Fibroblast of mammary gland (primary cell): Measurements from ENCODE around the gene CORO1C.

ENCODE experiments used
- DNase-seq: peaks from one replicate; pipeline ENCODE4 v3.0.0-alpha.2; 2010; ENCODE audit warnings: low read depth
- H3K4me3 ChIP-seq: 2 replicates; pipeline ENCODE4 v1.5.1; 2011; ENCODE audit warnings: low read depth, mild to moderate bottlenecking, low read length, moderate library complexity; ENCODE audit not compliant: control insufficient read depth
- TF ChIP-seq, protein P1 (sequence below): conservative IDR thresholded peaks from 2 replicates; pipeline ENCODE4 v1.5.1; 2011; ENCODE audit warnings: low read depth, low read length, inconsistent platforms; ENCODE audit not compliant: control insufficient read depth, insufficient read depth

Gene CORO1C

DNA sequence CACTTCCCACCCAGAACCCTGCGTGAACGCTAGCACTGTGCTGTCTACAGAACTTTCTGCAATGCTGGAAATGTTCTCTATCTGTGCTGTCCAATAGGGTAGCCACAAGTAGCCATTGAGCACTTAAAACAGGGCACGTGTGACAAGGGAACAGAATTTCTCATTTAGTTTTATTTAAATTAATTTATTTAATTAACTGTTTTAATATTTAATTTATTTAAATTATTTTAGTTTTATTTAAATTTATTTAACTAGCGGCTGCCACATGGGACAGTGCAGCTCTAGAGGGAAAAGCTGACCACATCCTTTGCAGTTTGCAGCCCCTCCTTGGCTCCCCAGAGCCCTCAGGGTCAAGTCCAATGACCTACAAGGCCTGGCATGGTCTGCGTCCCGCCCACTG is 35.0 kb upstream of the CORO1C start:
- TF ChIP-seq, protein P1, sequence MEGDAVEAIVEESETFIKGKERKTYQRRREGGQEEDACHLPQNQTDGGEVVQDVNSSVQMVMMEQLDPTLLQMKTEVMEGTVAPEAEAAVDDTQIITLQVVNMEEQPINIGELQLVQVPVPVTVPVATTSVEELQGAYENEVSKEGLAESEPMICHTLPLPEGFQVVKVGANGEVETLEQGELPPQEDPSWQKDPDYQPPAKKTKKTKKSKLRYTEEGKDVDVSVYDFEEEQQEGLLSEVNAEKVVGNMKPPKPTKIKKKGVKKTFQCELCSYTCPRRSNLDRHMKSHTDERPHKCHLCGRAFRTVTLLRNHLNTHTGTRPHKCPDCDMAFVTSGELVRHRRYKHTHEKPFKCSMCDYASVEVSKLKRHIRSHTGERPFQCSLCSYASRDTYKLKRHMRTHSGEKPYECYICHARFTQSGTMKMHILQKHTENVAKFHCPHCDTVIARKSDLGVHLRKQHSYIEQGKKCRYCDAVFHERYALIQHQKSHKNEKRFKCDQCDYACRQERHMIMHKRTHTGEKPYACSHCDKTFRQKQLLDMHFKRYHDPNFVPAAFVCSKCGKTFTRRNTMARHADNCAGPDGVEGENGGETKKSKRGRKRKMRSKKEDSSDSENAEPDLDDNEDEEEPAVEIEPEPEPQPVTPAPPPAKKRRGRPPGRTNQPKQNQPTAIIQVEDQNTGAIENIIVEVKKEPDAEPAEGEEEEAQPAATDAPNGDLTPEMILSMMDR: no peak
- no peak for DNase-seq
- H3K4me3 ChIP-seq: no peak overlapping the region

DNA sequence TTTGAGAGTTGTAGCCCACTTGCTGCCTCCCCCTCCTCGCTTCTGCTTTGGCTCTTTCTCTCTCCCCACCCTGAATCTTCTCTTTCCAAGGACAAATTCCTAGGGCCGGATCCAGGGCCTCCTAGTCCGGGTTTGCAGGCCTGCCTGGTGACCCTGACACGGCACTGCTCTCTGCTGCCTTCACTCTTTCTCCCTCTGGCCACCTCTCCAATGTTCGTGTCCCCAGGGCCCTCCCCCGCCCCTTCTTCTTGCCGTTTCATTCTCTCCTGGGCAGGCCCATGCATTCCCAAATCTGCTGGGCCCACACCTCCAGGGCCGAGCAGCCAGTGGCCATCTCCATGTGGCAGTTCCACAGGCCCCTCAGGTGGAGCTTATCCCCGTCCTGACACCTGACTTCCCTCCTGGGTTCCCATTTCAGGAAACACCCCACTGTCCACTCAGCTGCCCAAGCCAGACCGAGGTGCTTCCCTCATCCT is 34.0 kb upstream of the CORO1C start:
- no peak for DNase-seq
- TF ChIP-seq, protein P1: no peak
- H3K4me3 ChIP-seq: no peak overlapping the region

DNA sequence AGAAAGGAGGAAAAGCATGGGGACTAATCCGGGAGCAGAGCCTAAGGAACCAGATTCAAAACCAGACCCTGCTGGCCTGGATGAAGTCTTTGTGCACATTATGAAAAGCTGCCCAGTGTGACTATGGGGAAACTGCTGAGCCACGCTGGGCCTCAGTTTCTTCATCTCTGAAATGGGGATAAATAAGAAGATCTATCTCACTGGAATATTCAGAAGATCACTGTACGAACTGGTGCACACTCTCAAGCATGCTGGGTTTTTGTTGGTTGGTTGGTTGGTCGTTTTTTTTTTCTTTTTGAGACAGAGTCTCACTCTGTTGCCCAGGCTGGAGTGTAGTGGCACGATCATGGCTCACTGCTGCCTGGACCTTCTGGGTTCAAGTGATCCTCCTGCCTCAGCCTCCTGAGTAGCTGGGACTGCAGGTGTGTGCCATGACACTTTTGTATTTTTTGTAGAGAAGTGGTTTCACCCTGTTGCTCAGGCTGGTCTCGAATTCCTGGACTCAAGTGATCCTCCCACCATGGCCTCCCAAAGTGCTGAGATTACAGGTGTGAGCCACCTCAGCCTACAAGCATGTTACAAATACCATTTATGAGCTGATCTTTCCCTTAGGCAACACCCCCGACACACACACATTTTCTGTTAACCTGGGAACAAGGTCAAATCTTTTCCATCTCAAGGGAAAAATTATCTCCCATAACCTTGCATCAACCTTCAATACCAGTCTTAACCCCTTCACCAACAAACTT is 33.4 kb upstream of the CORO1C start:
- TF ChIP-seq, protein P1: no peak
- H3K4me3 ChIP-seq: no peak overlapping the region
- no peak for DNase-seq

DNA sequence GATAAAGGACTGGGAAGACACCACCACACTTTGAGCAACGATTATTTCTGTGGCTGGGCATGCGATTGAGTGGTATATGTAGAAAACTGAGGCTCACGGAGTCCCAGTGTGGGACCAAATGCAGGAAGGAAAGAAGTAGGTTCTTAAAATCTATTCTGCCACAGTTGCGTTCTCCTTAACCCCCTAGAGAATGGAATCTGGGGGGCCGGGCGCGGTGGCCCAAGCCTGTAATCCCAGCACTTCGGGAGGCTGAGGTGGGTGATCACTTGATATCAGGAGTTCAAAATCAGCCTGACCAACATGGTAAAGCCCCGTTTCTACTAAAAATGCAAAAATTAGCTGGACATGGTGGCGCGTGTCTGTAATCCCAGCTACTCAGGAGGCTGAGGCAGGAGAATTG is 29.9 kb upstream of the CORO1C start:
- DNase-seq: no peak
- TF ChIP-seq, protein P1: no peak
- H3K4me3 ChIP-seq: no peak overlapping the region

DNA sequence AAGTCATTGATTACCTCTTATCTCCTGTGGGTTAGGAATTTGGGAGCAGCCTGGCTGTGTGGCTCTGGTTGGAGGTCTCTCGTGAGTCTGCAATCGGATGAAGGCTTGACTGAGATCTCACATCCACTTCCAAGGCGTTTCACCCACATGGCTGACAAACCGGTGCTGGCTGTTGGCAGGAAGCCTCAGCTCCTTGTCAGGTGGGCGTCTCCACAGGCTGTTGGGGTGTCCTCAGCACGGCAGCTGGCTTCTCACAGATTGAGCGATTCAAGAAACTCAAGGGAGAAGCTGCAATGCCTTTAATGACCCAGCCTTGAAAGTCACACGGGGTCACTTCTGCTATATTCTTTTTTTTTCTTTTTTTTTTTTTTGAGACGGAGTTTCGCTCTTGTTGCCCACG is 28.6 kb upstream of the CORO1C start:
- TF ChIP-seq, protein P1: no peak
- no peak overlapping the region for H3K4me3 ChIP-seq
- no peak for DNase-seq

DNA sequence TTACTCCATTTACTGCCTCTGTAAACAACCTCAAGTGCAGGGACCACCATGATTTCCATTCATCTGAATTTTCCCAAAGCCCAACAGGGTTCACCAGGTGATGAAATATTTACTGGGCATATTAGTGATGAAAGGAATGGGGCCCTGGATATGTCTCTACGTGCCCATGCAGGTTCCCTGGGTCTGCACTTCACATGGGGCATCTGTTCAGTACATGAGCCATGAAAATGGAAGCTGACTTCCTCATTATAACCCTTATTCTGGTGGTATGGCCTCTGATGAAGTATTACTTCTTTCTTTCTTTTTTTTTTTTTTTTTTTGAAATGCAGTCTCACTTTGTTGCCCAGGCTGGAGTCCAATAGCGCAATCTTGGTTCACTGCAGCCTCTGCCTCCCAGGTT is 26.5 kb upstream of the CORO1C start:
- no peak overlapping the region for H3K4me3 ChIP-seq
- DNase-seq: no peak
- TF ChIP-seq, protein P1: no peak
